ENCODE measurements around the gene TUBB8.
"Not testable (repeated sequence)": the region's sequence is repeated elsewhere in the genome, so short reads cannot be mapped to it uniquely, and the experiment has no call there.

Gene TUBB8

DNA sequence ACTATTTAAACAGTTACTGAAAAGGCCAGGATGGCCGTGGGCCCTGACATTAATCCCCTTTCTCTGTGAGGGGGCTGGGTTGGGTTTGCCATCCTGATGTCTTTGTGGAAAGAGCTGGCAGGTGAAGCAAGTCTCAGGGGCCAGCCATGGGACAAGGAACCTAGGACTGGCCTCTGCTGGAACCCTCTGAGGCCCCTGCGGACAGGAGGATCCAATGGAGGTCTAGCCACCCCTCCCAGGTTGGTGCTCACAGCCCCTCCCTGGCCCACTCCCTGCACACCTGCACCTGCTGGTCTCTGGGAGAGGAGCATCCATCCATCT lies 35.8 kb downstream of the TUBB8 start:
- DNase-seq: not testable (repeated sequence)

DNA sequence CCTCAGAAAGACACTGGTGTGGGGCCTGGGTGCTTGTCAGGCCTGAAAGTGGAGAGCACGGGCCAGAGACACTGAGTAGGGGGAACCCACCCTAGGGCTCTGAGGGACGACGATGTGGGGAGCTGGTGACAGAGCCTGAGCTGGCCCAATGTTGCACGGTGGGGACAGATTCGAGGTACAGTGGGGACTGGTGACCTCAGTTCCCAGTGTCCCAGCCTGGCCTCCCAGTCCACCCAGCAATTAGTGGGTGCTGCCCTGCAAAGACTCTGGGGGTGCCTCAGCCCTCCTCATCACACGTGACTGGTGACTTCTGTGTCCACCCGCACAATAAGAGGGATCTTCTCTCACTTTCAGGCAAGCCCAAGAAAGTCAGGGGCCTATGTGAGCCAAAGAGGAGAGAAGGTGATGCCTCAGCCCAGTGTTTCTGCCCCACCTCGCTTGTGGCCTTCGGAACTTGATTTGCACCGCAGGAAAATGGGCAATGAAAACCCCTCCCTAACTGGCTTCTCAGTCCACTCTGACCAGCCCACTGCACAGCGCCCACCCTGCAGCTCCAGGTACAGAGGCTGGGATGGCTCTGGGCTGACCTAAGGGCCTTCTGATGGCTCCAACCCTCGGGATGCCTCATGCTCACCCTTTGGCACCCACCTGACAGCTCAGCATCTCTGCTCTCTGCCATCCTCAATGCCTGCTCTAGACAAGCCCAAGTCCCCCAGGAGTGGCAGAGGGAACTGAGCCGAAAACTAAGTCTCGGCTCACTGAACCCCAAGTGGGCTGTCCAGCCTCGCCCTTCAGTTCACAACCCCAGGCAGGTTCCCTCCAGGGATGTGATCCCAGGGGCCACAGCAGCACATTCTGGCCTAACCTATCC lies 36.4 kb downstream of the TUBB8 start:
- not testable (repeated sequence) for DNase-seq

DNA sequence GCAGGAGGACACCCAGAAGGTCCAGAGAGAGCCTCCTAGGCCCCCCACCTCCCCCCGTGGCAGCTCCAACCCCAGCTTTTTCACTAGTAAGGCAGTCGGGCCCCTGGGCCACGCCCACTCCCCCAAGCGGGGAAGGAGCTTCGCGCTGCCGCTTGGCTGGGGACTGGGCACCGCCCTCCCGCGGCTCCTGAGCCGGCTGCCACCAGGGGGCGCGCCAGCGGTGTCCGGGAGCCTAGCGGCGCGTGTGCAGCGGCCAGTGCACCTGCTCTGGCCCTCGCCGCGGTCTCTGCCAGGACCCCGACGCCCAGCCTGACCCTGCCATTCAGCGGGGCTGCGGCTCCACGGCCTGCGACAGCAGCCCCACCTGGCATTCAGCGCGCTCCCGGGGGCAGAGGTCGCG lies 37.8 kb downstream of the TUBB8 start:
- not testable (repeated sequence) for DNase-seq

DNA sequence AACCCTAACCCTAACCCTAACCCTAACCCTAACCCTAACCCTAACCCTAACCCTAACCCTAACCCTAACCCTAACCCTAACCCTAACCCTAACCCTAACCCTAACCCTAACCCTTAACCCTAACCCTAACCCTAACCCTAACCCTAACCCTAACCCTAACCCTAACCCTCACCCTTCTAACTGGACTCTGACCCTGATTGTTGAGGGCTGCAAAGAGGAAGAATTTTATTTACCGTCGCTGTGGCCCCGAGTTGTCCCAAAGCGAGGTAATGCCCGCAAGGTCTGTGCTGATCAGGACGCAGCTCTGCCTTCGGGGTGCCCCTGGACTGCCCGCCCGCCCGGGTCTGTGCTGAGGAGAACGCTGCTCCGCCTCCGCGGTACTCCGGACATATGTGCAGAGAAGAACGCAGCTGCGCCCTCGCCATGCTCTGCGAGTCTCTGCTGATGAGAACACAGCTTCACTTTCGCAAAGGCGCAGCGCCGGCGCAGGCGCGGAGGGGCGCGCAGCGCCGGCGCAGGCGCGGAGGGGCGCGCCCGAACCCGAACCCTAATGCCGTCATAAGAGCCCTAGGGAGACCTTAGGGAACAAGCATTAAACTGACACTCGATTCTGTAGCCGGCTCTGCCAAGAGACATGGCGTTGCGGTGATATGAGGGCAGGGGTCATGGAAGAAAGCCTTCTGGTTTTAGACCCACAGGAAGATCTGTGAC lies 38.7 kb downstream of the TUBB8 start:
- DNase-seq: not testable (repeated sequence)

All from GOT3 (cell line).